Natural killer cell (primary cell): ENCODE results near the gene VWC2L. TPM values are rescaled to one million over a fixed set of nuclear protein-coding genes. Genes with fewer than 3 reads are reported as not detected.

Source experiments
- ATAC-seq, 3 donors: fragments of 150-1000 bp in 2 of 3; fragments of 200-7000 bp in 1 of 3; cut with Tn5 transposase; 1 replicate in 1 of 3; 2 replicates in 2 of 3; pipeline ENCODE4 v1.10.0; 2021; ENCODE audit warnings: mild to moderate bottlenecking in 2 of 3, moderate library complexity in 2 of 3
- DNase-seq, 2 donors: peaks; one replicate each; pipeline versions ENCODE4 v3.0.0 to v3.0.0-alpha.2; 2013 to 2021; ENCODE audit warnings: mixed read lengths in 1 of 2
- H3K27ac ChIP-seq: one replicate; pipeline ENCODE4 v1.5.1; 2013; ENCODE audit warnings: mild to moderate bottlenecking, low read length
- H3K27me3 ChIP-seq: one replicate; pipeline ENCODE4 v1.6.1; 2013; ENCODE audit warnings: low read length; ENCODE audit not compliant: control insufficient read depth, insufficient read depth
- H3K36me3 ChIP-seq: one replicate; pipeline ENCODE4 v1.6.1; 2013; ENCODE audit warnings: low read length; ENCODE audit not compliant: control insufficient read depth, insufficient read depth
- H3K4me1 ChIP-seq: one replicate; pipeline ENCODE4 v1.6.1; 2013; ENCODE audit warnings: low read length; ENCODE audit not compliant: control insufficient read depth, insufficient read depth
- H3K4me3 ChIP-seq: one replicate; pipeline ENCODE4 v1.5.1; 2013; ENCODE audit warnings: low read length
- H3K9me3 ChIP-seq: one replicate; pipeline ENCODE4 v1.6.1; 2013; ENCODE audit warnings: low read length; ENCODE audit not compliant: control insufficient read depth, insufficient read depth
- H3K27ac Mint-ChIP-seq, 2 donors: one replicate each; pipeline ENCODE4 v1.8.0; 2022; ENCODE audit warnings: mild to moderate bottlenecking in 2 of 2, mixed read lengths in 2 of 2, moderate library complexity in 1 of 2
- H3K27me3 Mint-ChIP-seq, 2 donors: one replicate each; pipeline ENCODE4 v1.8.0; 2022; ENCODE audit warnings: low read depth in 2 of 2, mixed read lengths in 2 of 2
- H3K36me3 Mint-ChIP-seq: one replicate; pipeline ENCODE4 v1.8.0; 2022; ENCODE audit warnings: mixed read lengths
- H3K4me1 Mint-ChIP-seq, 2 donors: one replicate each; pipeline ENCODE4 v1.8.0; 2022; ENCODE audit warnings: mixed read lengths in 2 of 2
- H3K4me3 Mint-ChIP-seq: one replicate; pipeline ENCODE4 v1.8.0; 2022; ENCODE audit warnings: mild to moderate bottlenecking, moderate library complexity, mixed read lengths
- H3K9me3 Mint-ChIP-seq, 2 donors: one replicate each; pipeline ENCODE4 v1.8.0; 2022; ENCODE audit warnings: mixed read lengths in 2 of 2
- WGBS: methylation state at CpG from one replicate; pipeline ENCODE4 v1.1.7; 2013; ENCODE audit warnings: missing lambda C conversion rate; ENCODE audit not compliant: insufficient coverage; 5-methylcytosine and 5-hydroxymethylcytosine counted together
- intact Hi-C: fragments of 100-400 bp; cut with micrococcal nuclease; formaldehyde crosslinking; loops from one replicate; pipeline ENCODE4 v1.14.2; 2022
- total RNA-seq, 4 donors: library from RNA; stranded (reverse); fragments of 120-200 nt in 1 of 4; gene quantifications; one replicate each; pipeline versions ENCODE4 v1.2.3 to v1.2.4, GENCODE V29; 2013 to 2022
- TF ChIP-seq, protein P1 (sequence below): fragments of 200-600 bp; IDR thresholded peaks from one replicate; pipeline ENCODE4 v1.8.0; 2022; ENCODE audit warnings: antibody characterized with exemption

Gene VWC2L
- total RNA-seq, 3 donors from 2014 or later (not counting 1 experiment from before 2014, with no cell fraction given): not detected

DNA sequence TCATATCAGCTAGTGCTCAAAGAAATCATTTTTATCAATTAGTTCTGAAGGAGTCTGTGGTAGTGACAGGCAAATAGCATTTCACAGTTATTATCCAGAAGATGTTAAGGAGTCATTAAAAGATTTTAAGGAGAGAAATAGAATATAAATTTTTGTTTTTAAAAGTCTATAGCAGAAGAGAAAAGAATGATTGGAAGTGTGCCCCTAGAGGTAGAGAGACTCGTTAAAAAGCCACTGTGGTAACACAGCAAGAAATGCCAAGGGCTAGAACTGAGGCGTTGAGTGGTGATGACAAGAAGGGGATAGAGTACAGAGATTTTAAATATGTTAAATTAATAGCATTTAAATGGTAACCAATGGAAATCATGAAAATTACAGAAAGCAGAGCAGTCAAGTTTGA is 78.3 kb downstream of the VWC2L start:
- 79% methylated on average over 2 of the region's 2 CpGs for WGBS
- no peak for ATAC-seq

DNA sequence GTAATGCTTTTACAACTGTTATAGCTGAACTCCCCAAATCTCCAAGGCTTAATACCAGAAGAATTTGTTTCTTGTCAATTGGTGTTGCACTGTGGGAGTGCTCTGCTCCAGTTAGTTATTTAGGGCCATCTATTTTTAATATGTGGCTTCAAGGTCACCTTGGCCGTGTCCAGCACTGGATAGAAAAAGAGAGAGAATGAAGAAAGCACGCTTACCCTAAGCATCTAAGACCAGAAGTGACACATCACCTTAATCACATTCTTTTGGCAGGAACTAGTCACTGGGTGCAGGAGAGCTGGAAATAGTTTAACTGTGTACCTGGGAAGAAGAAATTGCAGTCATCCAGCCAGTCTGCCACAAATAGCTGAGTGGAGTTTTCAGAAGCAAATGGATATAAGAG is 78.8 kb downstream of the VWC2L start:
- Histone ChIP-seq H3K4me1 (no peaks in the 10 kb centered on the region), H3K27ac (no peak overlapping the region), H3K36me3 (no peaks in the 10 kb centered on the region), H3K27me3 (no peaks in the 10 kb centered on the region), H3K4me3 (no peak overlapping the region), H3K9me3 (peaks cover 2% of the 10 kb centered on the region)
- no peaks in the 10 kb centered on the region for H3K36me3 Mint-ChIP-seq
- DNase-seq (no peak), ATAC-seq (no peak)
- intact Hi-C loops: no loop called here
- H3K27me3 Mint-ChIP-seq: no peaks in the 10 kb centered on the region
- H3K4me1 Mint-ChIP-seq: no peaks in the 10 kb centered on the region
- no peak overlapping the region for H3K4me3 Mint-ChIP-seq
- peaks cover 5 to 19% of the 10 kb centered on the region in 2 donors for H3K9me3 Mint-ChIP-seq
- WGBS: 80% methylated on average over 1 of the region's 2 CpGs
- no peak overlapping the region for H3K27ac Mint-ChIP-seq
- TF ChIP-seq, protein P1, sequence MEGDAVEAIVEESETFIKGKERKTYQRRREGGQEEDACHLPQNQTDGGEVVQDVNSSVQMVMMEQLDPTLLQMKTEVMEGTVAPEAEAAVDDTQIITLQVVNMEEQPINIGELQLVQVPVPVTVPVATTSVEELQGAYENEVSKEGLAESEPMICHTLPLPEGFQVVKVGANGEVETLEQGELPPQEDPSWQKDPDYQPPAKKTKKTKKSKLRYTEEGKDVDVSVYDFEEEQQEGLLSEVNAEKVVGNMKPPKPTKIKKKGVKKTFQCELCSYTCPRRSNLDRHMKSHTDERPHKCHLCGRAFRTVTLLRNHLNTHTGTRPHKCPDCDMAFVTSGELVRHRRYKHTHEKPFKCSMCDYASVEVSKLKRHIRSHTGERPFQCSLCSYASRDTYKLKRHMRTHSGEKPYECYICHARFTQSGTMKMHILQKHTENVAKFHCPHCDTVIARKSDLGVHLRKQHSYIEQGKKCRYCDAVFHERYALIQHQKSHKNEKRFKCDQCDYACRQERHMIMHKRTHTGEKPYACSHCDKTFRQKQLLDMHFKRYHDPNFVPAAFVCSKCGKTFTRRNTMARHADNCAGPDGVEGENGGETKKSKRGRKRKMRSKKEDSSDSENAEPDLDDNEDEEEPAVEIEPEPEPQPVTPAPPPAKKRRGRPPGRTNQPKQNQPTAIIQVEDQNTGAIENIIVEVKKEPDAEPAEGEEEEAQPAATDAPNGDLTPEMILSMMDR: no peak

More for the DNA sequence above, 78.3 kb downstream of the VWC2L start:
- Mint-ChIP-seq H3K36me3 (no peaks in the 10 kb centered on the region), H3K27ac (no peak overlapping the region), H3K9me3 (peaks cover 7 to 19% of the 10 kb centered on the region in 2 donors), H3K4me3 (no peak overlapping the region), H3K27me3 (no peaks in the 10 kb centered on the region), H3K4me1 (no peaks in the 10 kb centered on the region)
- no peaks in the 10 kb centered on the region for H3K4me1 ChIP-seq
- TF ChIP-seq, protein P1: no peak
- no peaks in the 10 kb centered on the region for H3K27me3 ChIP-seq
- no peak overlapping the region for H3K4me3 ChIP-seq
- no peak overlapping the region for H3K27ac ChIP-seq
- intact Hi-C loops: no loop called here
- H3K9me3 ChIP-seq: peaks cover 2% of the 10 kb centered on the region
- no peak for DNase-seq
- H3K36me3 ChIP-seq: no peaks in the 10 kb centered on the region

DNA sequence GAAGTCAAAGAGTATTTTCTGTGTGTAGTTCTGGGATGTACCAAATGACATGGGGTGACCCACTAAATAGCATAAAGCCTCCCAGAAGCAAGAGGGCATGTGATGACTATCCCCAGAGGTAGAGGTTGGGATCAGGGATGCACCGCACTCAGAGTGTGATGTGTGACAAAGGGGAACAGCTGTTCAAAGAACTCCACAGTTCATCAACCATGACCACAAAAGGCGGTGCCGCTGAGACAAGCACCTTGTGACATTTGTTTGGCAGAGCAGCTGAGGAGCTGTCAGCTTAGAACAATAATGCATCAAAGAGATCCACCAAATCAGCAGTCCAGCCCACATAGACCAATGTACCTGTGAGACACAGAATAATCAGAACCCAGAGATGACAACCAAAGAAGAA is 81.3 kb downstream of the VWC2L start:
- intact Hi-C loops: no loop called here
- H3K4me3 Mint-ChIP-seq: no peak overlapping the region
- peaks cover 2% of the 10 kb centered on the region for H3K9me3 ChIP-seq
- H3K27ac Mint-ChIP-seq: no peak overlapping the region
- peaks cover 8 to 19% of the 10 kb centered on the region in 2 donors for H3K9me3 Mint-ChIP-seq
- no peaks in the 10 kb centered on the region for H3K27me3 ChIP-seq
- H3K36me3 Mint-ChIP-seq: no peaks in the 10 kb centered on the region
- no peaks in the 10 kb centered on the region for H3K4me1 Mint-ChIP-seq
- no peak overlapping the region for H3K27ac ChIP-seq
- H3K36me3 ChIP-seq: no peaks in the 10 kb centered on the region
- no peak overlapping the region for H3K4me3 ChIP-seq
- TF ChIP-seq, protein P1: no peak
- H3K27me3 Mint-ChIP-seq: no peaks in the 10 kb centered on the region
- H3K4me1 ChIP-seq: no peaks in the 10 kb centered on the region
- ATAC-seq (no peak), DNase-seq (no peak)
- WGBS: 58% methylated on average over 3 of the region's 3 CpGs

DNA sequence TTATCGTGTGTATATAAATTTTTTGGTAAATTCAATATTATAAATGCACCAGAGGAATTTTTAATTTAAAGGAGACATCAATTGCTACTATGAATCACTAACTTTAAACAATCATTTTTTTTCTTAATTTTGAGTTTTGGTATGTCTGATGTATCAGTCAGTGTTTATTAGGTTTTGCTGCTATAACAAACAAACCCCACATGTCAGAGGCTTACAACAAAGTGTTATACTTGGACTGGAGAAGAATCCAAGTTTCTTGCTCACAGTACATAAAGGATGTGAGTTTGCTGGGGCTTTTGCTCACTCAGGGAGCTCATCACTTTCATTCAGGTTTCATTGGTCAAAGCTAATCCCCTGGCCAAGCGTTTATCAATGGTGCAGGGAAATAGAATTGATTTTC is 81.8 kb downstream of the VWC2L start:
- intact Hi-C loops: no loop called here
- WGBS: no CpG with 5 or more reads among the region's 2 CpGs
- DNase-seq: no peak
- Histone ChIP-seq H3K4me3 (no peak overlapping the region), H3K9me3 (peaks cover 2% of the 10 kb centered on the region), H3K27ac (no peak overlapping the region), H3K4me1 (no peaks in the 10 kb centered on the region), H3K27me3 (no peaks in the 10 kb centered on the region), H3K36me3 (no peaks in the 10 kb centered on the region)
- H3K27me3 Mint-ChIP-seq: no peaks in the 10 kb centered on the region
- no peaks in the 10 kb centered on the region for H3K4me1 Mint-ChIP-seq
- TF ChIP-seq, protein P1: no peak
- H3K36me3 Mint-ChIP-seq: no peaks in the 10 kb centered on the region
- H3K4me3 Mint-ChIP-seq: no peak overlapping the region
- no peak overlapping the region for H3K27ac Mint-ChIP-seq
- ATAC-seq: no peak
- peaks cover 7 to 15% of the 10 kb centered on the region in 2 donors for H3K9me3 Mint-ChIP-seq
